Nephron (organoid): ENCODE data around the gene RGR.
"Not testable (repeated sequence)": the region's sequence is repeated elsewhere in the genome, so short reads cannot be mapped to it uniquely, and the experiment has no call there.

ENCODE experiments used
- H3K27ac Mint-ChIP-seq, 3 experiments: 2 replicates each; pipeline ENCODE4 v1.8.0; 2020; ENCODE audit warnings: mixed read lengths in 3 of 3, mild to moderate bottlenecking in 2 of 3, moderate library complexity in 1 of 3
- H3K27me3 Mint-ChIP-seq: 2 replicates; pipeline ENCODE4 v1.8.0; 2021; ENCODE audit warnings: low read depth, mild to moderate bottlenecking, moderate library complexity, mixed read lengths
- H3K36me3 Mint-ChIP-seq: 2 replicates; pipeline ENCODE4 v1.8.0; 2020; ENCODE audit warnings: low read depth, mixed read lengths
- H3K4me1 Mint-ChIP-seq: 2 replicates; pipeline ENCODE4 v1.8.0; 2020; ENCODE audit warnings: mixed read lengths
- H3K4me3 Mint-ChIP-seq, 3 experiments: 2 replicates each; pipeline ENCODE4 v1.8.0; 2020; ENCODE audit warnings: mild to moderate bottlenecking in 3 of 3, mixed read lengths in 3 of 3, moderate library complexity in 2 of 3
- H3K9me3 Mint-ChIP-seq: 2 replicates; pipeline ENCODE4 v1.8.0; 2020; ENCODE audit warnings: mixed read lengths
- TF ChIP-seq, protein P1 (sequence below), 3 experiments: fragments of 200-600 bp; sonication (generic); IDR thresholded peaks; one replicate each; pipeline ENCODE4 v1.5.0; 2021; ENCODE audit warnings: antibody characterized with exemption in 3 of 3; ENCODE audit not compliant: unreplicated experiment in 3 of 3

RGR gene

DNA sequence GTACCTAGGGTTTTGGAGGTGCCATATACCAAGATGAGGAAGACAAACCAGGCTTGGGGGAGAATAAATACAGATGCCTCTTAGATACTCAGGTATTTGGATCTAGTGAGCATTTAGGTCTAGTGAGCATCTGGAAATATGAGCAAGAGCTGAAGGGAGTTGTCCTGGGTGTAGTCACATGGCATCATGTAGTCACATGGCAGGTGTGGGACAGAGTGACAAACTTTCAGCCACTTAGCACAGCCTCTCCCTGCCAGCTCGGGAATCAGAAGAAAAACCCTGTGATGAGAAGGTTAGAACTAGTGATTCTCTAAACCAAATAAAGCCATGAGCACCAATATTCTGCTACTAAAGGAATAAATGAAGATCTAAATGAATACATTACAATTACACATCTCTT, 24.3 kb downstream of the RGR start:
- H3K4me3 Mint-ChIP-seq: no peak overlapping the region
- H3K36me3 Mint-ChIP-seq: no peaks in the 10 kb centered on the region
- peaks cover 19% of the 10 kb centered on the region for H3K27me3 Mint-ChIP-seq
- H3K27ac Mint-ChIP-seq: no peak overlapping the region
- no peaks in the 10 kb centered on the region for H3K9me3 Mint-ChIP-seq
- peaks cover 9% of the 10 kb centered on the region for H3K4me1 Mint-ChIP-seq
- TF ChIP-seq, protein P1, sequence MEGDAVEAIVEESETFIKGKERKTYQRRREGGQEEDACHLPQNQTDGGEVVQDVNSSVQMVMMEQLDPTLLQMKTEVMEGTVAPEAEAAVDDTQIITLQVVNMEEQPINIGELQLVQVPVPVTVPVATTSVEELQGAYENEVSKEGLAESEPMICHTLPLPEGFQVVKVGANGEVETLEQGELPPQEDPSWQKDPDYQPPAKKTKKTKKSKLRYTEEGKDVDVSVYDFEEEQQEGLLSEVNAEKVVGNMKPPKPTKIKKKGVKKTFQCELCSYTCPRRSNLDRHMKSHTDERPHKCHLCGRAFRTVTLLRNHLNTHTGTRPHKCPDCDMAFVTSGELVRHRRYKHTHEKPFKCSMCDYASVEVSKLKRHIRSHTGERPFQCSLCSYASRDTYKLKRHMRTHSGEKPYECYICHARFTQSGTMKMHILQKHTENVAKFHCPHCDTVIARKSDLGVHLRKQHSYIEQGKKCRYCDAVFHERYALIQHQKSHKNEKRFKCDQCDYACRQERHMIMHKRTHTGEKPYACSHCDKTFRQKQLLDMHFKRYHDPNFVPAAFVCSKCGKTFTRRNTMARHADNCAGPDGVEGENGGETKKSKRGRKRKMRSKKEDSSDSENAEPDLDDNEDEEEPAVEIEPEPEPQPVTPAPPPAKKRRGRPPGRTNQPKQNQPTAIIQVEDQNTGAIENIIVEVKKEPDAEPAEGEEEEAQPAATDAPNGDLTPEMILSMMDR (IDR thresholded peaks at IDR 0.05; ENCODE audit: unreplicated experiment in 3 of 3): no peak

DNA sequence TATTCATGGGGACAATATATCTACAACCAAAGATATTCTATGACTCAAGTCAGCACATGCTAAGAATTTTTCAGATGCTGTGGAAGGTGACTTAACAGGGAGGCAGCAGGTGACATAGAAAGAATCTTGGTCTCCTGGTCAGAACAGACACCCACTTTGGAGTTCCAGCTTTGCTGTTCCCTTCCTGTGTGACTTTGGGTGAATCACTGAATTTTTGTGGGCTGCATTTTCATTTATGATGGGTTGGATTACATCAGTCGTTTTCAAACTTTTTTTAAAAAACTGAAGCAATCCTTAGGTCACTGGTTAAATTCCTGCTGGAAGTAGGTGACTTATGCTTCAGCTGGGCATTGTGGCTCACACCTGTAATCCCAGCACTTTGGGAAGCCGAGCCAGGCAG, 24.9 kb downstream of the RGR start:
- Mint-ChIP-seq H3K4me3 (no peak overlapping the region), H3K27me3 (peaks cover 16% of the 10 kb centered on the region), H3K36me3 (no peaks in the 10 kb centered on the region), H3K9me3 (no peaks in the 10 kb centered on the region), H3K27ac (no peak overlapping the region), H3K4me1 (peaks cover 9% of the 10 kb centered on the region)
- TF ChIP-seq, protein P1 (IDR thresholded peaks at IDR 0.05; ENCODE audit: unreplicated experiment in 3 of 3): no peak

DNA sequence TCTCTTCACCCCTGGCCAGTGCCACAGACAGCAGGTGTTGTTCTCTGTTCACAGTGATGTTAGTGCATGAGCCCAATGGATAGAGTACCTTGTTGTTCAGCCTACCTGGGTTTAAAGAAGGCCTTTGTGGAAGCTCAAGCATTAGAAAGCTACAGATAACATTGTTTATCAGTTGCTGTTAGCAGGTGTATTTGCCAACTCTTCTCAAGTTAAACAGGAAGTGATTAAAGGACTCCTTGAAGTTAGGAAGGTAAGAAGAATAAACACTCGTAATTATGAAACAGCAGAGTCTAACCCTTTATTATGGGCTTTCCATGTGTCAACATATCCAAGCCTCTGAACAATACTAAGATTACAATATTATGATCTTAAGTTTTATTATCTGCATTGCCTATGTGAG, 25.9 kb downstream of the RGR start:
- Mint-ChIP-seq H3K27ac (no peak overlapping the region), H3K27me3 (peaks cover 12% of the 10 kb centered on the region), H3K4me1 (peaks cover 4% of the 10 kb centered on the region), H3K36me3 (no peaks in the 10 kb centered on the region), H3K9me3 (no peaks in the 10 kb centered on the region), H3K4me3 (no peak overlapping the region)
- TF ChIP-seq, protein P1 (IDR thresholded peaks at IDR 0.05; ENCODE audit: unreplicated experiment in 3 of 3): no peak

DNA sequence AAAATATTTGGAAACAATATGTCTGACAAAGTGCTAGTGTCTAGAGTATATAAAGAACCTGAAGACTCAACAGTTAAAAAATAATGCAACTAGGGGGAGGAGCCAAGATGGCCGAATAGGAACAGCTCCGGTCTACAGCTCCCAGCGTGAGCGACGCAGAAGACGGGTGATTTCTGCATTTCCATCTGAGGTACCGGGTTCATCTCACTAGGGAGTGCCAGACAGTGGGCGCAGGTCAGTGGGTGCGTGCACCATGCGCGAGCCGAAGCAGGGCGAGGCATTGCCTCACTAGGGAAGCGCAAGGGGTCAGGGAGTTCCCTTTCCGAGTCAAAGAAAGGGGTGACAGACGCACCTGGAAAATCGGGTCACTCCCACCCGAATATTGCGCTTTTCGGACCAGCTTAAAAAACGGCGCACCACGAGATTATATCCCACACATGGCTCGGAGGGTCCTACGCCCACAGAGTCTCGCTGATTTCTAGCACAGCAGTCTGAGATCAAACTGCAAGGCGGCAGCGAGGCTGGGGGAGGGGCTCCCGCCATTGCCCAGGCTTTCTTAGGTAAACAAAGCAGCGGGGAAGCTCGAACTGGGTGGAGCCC, 35.1 kb downstream of the RGR start:
- H3K27me3 Mint-ChIP-seq: peaks cover 12% of the 10 kb centered on the region
- not testable (repeated sequence) for H3K4me1 Mint-ChIP-seq, H3K36me3 Mint-ChIP-seq
- peaks cover 10% of the 10 kb centered on the region for H3K9me3 Mint-ChIP-seq
- H3K4me3 Mint-ChIP-seq: peak overlapping the region; percentile 81 to 89 (median 86)
- H3K27ac Mint-ChIP-seq: peak overlapping the region in 1 of 3 experiments; percentile 69

DNA sequence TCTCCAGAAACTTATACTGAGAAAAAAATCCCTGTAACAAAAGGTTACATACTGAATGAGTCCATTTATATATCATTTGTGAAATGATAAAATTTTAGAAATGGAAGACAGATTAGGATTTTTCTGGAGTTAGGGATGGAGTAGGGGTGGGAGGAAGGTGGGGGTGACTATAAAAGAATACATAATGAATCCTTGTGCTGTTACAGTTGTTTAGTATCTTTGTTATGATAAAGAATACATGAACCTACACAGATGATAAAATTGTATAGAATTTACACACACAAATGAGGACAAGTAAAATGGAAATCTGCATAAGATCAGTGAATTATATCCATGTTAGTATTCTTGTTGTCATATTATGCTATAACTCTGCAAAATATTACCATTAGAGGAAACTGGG, 41.8 kb downstream of the RGR start:
- Mint-ChIP-seq H3K27ac (no peak overlapping the region), H3K9me3 (no peaks in the 10 kb centered on the region), H3K4me3 (no peak overlapping the region), H3K27me3 (peaks cover 9% of the 10 kb centered on the region), H3K36me3 (no peaks in the 10 kb centered on the region), H3K4me1 (no peaks in the 10 kb centered on the region)
- TF ChIP-seq, protein P1 (IDR thresholded peaks at IDR 0.05; ENCODE audit: unreplicated experiment in 3 of 3): no peak

DNA sequence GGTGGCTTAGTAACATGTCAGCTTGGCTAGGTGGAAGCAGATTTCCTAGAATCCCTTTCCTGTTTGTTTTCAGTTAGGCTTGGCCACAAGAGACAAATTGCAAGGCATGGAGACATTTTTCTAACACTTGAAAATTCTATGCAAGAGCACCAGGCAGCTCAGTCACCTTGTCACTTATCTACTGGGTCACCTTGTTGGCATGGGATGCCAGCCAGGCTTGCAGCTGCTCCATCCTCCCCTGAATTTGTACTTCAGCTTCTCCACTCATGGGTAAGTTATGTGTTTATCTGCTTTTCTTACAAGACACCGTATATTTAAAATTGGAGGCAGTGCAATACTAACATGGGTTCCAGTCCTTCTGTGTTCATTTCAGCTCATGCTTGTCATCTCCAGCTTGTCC, 43.3 kb downstream of the RGR start:
- TF ChIP-seq, protein P1 (IDR thresholded peaks at IDR 0.05; ENCODE audit: unreplicated experiment in 3 of 3): no peak
- Mint-ChIP-seq H3K27ac (no peak overlapping the region), H3K4me1 (no peaks in the 10 kb centered on the region), H3K9me3 (no peaks in the 10 kb centered on the region), H3K36me3 (no peaks in the 10 kb centered on the region), H3K27me3 (peaks cover 9% of the 10 kb centered on the region), H3K4me3 (no peak overlapping the region)
